Measurements from ENCODE around the gene GMDS. TPM values are rescaled to one million over a fixed set of nuclear protein-coding genes. Genes with fewer than 3 reads are reported as not detected.

Gene GMDS
- total RNA-seq, 3 donors from 2014 or later (not counting 1 experiment from before 2014, with no cell fraction given) = 23.6 to 31.0 (median 26.4) TPM

GRCh38 chr6:2240961-2241360, 4.4 kb downstream of the GMDS start:
- Histone ChIP-seq H3K4me1 (ENCODE audit: control insufficient read depth, insufficient read depth, low read length) (peaks cover 13% of the 10 kb centered on the region), H3K27ac (ENCODE audit: low read length) (no peak overlapping the region), H3K27me3 (ENCODE audit: control insufficient read depth, insufficient read depth, low read length) (no peaks in the 10 kb centered on the region), H3K9me3 (ENCODE audit: control insufficient read depth, insufficient read depth, low read length) (no peaks in the 10 kb centered on the region), H3K36me3 (ENCODE audit: control insufficient read depth, insufficient read depth, low read length) (no peaks in the 10 kb centered on the region), H3K4me3 (ENCODE audit: low read length) (no peak overlapping the region)
- intact Hi-C loops (cut with micrococcal nuclease) = loop anchor here (10.0 kb wide), 1 partner anchor 524 kb away; the partner anchor contains the start of gene WRNIP1
- H3K4me3 Mint-ChIP-seq = no peak overlapping the region
- TF ChIP-seq, protein P1, sequence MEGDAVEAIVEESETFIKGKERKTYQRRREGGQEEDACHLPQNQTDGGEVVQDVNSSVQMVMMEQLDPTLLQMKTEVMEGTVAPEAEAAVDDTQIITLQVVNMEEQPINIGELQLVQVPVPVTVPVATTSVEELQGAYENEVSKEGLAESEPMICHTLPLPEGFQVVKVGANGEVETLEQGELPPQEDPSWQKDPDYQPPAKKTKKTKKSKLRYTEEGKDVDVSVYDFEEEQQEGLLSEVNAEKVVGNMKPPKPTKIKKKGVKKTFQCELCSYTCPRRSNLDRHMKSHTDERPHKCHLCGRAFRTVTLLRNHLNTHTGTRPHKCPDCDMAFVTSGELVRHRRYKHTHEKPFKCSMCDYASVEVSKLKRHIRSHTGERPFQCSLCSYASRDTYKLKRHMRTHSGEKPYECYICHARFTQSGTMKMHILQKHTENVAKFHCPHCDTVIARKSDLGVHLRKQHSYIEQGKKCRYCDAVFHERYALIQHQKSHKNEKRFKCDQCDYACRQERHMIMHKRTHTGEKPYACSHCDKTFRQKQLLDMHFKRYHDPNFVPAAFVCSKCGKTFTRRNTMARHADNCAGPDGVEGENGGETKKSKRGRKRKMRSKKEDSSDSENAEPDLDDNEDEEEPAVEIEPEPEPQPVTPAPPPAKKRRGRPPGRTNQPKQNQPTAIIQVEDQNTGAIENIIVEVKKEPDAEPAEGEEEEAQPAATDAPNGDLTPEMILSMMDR (IDR thresholded peaks at IDR 0.05) = no peak
- no peak overlapping the region for H3K27ac Mint-ChIP-seq
- 95% methylated on average over 6 of the region's 6 CpGs for WGBS (ENCODE audit: insufficient coverage)
- no peaks in the 10 kb centered on the region for H3K27me3 Mint-ChIP-seq (ENCODE audit: low read depth in 2 of 2)
- no peaks in the 10 kb centered on the region for H3K9me3 Mint-ChIP-seq
- DNase-seq (no peak), ATAC-seq (no peak)
- H3K4me1 Mint-ChIP-seq = peaks cover 24 to 31% of the 10 kb centered on the region in 2 donors
- H3K36me3 Mint-ChIP-seq = no peaks in the 10 kb centered on the region

DNA sequence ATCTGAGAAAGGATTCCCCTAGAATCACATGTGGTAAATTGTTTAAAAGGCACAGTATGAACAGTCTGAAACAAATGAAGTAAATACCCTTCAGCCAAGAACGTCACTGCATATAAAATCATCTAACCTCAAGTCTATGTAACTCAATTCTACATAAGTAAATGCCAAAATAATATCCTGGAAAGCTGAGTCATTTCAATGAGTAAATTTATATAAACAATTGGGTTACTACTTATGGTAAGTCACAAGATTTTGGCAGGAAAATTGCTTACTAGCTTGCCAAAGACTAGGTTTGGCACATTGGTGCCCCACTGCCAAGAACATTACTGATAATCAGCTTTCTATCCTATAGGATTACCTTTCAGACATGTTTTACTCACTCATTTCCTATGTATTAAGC, 8.4 kb downstream of the GMDS start:
- H3K27me3 ChIP-seq (ENCODE audit: control insufficient read depth, insufficient read depth, low read length) = no peaks in the 10 kb centered on the region
- peaks cover 0 to 8% of the 10 kb centered on the region in 2 donors for H3K4me1 Mint-ChIP-seq
- no peak overlapping the region for H3K4me3 ChIP-seq (ENCODE audit: low read length)
- H3K4me1 ChIP-seq (ENCODE audit: control insufficient read depth, insufficient read depth, low read length) = no peaks in the 10 kb centered on the region
- H3K27ac Mint-ChIP-seq = no peak overlapping the region
- H3K36me3 Mint-ChIP-seq = no peaks in the 10 kb centered on the region
- no CpG with 5 or more reads among the region's 1 CpG for WGBS (ENCODE audit: insufficient coverage)
- intact Hi-C loops (cut with micrococcal nuclease) = no loop called here
- no peaks in the 10 kb centered on the region for H3K9me3 ChIP-seq (ENCODE audit: control insufficient read depth, insufficient read depth, low read length)
- H3K4me3 Mint-ChIP-seq = no peak overlapping the region
- H3K27me3 Mint-ChIP-seq (ENCODE audit: low read depth in 2 of 2) = no peaks in the 10 kb centered on the region
- H3K27ac ChIP-seq (ENCODE audit: low read length) = no peak overlapping the region
- TF ChIP-seq, protein P1 (IDR thresholded peaks at IDR 0.05) = no peak
- H3K9me3 Mint-ChIP-seq = no peaks in the 10 kb centered on the region
- DNase-seq = no peak
- no peaks in the 10 kb centered on the region for H3K36me3 ChIP-seq (ENCODE audit: control insufficient read depth, insufficient read depth, low read length)
- ATAC-seq = no peak

DNA sequence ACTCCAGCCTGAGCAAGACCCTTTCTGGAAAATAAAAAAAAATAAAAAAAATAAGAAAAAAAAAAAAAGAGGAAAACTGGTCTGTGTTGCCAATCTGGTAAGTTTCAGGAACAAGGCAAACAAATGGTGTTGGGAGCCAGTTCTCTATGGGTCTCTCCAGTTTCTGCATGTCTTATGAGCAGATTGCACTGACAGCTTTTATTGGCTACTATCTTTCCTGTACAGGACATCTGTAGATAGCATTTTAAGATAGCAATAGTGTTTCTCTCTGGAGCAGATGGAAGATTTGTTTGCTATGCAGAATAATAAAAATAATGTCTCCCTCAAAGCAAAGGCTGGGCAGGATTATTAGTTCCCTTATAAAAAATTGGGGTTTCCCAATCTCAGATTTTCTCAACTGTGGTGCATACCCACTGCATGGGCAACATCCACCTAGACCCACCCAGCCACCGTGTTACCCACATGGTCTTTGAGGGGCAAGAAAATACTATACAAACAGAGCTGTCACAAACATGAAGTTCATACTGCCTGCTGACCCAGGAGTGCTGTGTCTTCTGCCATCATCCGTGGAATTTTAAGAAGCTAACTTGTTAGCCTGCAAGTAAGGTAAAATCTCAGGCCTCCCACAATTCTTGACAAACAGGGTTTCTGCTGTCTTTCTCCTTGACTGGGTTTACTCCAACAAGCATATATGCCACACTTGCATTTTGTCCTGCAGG, 9.5 kb downstream of the GMDS start:
- H3K27ac Mint-ChIP-seq = no peak overlapping the region
- Histone ChIP-seq H3K9me3 (ENCODE audit: control insufficient read depth, insufficient read depth, low read length) (no peaks in the 10 kb centered on the region), H3K4me3 (ENCODE audit: low read length) (no peak overlapping the region), H3K36me3 (ENCODE audit: control insufficient read depth, insufficient read depth, low read length) (no peaks in the 10 kb centered on the region), H3K4me1 (ENCODE audit: control insufficient read depth, insufficient read depth, low read length) (no peaks in the 10 kb centered on the region), H3K27me3 (ENCODE audit: control insufficient read depth, insufficient read depth, low read length) (no peaks in the 10 kb centered on the region), H3K27ac (ENCODE audit: low read length) (no peak overlapping the region)
- no peaks in the 10 kb centered on the region for H3K36me3 Mint-ChIP-seq
- H3K4me3 Mint-ChIP-seq = no peak overlapping the region
- WGBS (ENCODE audit: insufficient coverage) = 93% methylated on average over 2 of the region's 2 CpGs
- no peaks in the 10 kb centered on the region for H3K27me3 Mint-ChIP-seq (ENCODE audit: low read depth in 2 of 2)
- ATAC-seq = no peak
- intact Hi-C loops (cut with micrococcal nuclease) = no loop called here
- H3K4me1 Mint-ChIP-seq = peaks cover 0 to 5% of the 10 kb centered on the region in 2 donors
- TF ChIP-seq, protein P1 (IDR thresholded peaks at IDR 0.05) = no peak
- H3K9me3 Mint-ChIP-seq = no peaks in the 10 kb centered on the region
- DNase-seq = no peak

DNA sequence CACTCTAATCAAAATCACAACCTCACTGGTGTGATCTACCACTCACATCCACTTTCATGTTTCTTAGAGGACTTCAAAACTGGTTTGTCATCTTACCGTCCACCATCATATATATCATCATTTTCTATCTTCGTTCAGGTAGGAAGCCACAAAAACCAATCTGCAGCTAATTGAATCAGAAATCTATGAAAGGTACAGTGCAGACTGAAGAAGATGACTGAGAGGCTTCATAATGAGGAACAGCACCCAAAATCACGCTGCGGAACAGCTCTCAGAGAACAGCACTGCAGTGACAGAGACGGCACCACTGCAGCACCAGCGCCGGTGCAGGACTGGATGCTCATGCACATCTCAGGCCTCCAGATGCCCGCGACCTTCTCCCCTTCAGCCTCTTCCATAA, 13.0 kb downstream of the GMDS start:
- DNase-seq (no peak), ATAC-seq (no peak)
- H3K4me3 Mint-ChIP-seq = no peak overlapping the region
- no peaks in the 10 kb centered on the region for H3K36me3 Mint-ChIP-seq
- H3K9me3 ChIP-seq (ENCODE audit: control insufficient read depth, insufficient read depth, low read length) = no peaks in the 10 kb centered on the region
- H3K27ac Mint-ChIP-seq = no peak overlapping the region
- H3K4me1 Mint-ChIP-seq = peaks cover 0 to 5% of the 10 kb centered on the region in 2 donors
- no peaks in the 10 kb centered on the region for H3K36me3 ChIP-seq (ENCODE audit: control insufficient read depth, insufficient read depth, low read length)
- intact Hi-C loops (cut with micrococcal nuclease) = no loop called here
- no peaks in the 10 kb centered on the region for H3K4me1 ChIP-seq (ENCODE audit: control insufficient read depth, insufficient read depth, low read length)
- no peak overlapping the region for H3K4me3 ChIP-seq (ENCODE audit: low read length)
- no peaks in the 10 kb centered on the region for H3K27me3 ChIP-seq (ENCODE audit: control insufficient read depth, insufficient read depth, low read length)
- peaks cover 0 to 2% of the 10 kb centered on the region in 2 donors for H3K27me3 Mint-ChIP-seq (ENCODE audit: low read depth in 2 of 2)
- TF ChIP-seq, protein P1 (IDR thresholded peaks at IDR 0.05) = no peak
- H3K27ac ChIP-seq (ENCODE audit: low read length) = no peak overlapping the region
- 85% methylated on average over 9 of the region's 9 CpGs for WGBS (ENCODE audit: insufficient coverage)
- H3K9me3 Mint-ChIP-seq = no peaks in the 10 kb centered on the region
